Measurements from ENCODE around the gene TP53RK.

TP53RK gene

DNA sequence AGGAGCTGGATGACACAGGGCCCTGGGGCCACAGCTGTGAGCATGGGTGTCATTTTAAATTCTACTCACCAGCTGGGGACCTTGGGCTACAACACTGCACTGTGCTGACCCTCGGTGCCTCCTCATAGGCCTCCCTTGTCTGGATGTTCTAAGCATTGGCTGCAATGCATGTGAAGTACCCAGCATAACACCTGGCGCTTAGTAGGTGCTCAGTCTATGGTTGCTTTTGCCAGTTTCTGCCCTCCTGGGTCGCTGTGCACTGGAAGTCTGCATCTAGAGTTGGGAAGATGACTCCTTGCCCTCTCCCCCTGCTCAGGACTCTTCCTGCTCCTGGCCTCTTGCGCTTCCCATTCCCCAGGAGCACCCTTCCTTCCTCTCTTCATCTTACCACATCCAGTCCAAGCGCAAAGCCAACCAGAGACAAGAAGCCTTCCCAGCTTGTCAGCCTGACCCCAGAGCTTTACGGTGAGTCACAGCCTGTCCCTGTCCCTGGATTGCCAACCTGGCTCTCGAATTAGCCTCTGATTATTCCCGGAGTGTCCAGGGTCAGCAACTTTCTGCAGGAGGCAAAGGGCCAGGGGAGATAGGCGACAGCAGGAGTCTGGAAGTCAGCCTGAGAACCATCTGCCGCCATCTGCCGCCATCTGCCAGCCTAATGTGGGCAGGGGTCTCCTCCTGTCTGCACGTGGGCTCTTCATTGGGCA is 46.8 kb downstream of the TP53RK start:
- TF ChIP-seq, protein P1, sequence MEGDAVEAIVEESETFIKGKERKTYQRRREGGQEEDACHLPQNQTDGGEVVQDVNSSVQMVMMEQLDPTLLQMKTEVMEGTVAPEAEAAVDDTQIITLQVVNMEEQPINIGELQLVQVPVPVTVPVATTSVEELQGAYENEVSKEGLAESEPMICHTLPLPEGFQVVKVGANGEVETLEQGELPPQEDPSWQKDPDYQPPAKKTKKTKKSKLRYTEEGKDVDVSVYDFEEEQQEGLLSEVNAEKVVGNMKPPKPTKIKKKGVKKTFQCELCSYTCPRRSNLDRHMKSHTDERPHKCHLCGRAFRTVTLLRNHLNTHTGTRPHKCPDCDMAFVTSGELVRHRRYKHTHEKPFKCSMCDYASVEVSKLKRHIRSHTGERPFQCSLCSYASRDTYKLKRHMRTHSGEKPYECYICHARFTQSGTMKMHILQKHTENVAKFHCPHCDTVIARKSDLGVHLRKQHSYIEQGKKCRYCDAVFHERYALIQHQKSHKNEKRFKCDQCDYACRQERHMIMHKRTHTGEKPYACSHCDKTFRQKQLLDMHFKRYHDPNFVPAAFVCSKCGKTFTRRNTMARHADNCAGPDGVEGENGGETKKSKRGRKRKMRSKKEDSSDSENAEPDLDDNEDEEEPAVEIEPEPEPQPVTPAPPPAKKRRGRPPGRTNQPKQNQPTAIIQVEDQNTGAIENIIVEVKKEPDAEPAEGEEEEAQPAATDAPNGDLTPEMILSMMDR (IDR thresholded peaks at IDR 0.05; ENCODE audit: low read depth, low read length): no peak
- no peak overlapping the region for H3K4me3 ChIP-seq (ENCODE audit: low read depth, low read length)

DNA sequence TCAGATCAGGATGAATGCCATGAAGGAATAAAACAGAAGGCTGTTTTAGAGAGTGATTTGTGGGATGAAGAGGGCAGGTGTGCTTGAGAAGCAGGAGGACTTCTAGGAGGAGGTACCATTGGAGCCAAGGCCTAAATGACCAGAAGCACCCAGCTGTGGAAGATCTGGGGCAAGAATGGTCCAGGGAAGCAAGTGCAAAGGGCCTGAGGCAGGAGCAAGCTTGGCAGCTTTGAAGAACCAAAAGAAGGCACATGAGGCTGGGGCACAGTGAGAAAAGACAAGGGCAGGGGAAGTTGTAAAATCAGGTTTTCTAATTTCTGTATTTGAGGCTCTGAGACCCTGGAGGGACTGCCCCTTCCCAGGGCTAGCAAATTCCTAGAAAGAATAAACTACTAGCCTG is 47.8 kb downstream of the TP53RK start:
- no peak overlapping the region for H3K4me3 ChIP-seq (ENCODE audit: low read depth, low read length)
- TF ChIP-seq, protein P1 (IDR thresholded peaks at IDR 0.05; ENCODE audit: low read depth, low read length): no peak

DNA sequence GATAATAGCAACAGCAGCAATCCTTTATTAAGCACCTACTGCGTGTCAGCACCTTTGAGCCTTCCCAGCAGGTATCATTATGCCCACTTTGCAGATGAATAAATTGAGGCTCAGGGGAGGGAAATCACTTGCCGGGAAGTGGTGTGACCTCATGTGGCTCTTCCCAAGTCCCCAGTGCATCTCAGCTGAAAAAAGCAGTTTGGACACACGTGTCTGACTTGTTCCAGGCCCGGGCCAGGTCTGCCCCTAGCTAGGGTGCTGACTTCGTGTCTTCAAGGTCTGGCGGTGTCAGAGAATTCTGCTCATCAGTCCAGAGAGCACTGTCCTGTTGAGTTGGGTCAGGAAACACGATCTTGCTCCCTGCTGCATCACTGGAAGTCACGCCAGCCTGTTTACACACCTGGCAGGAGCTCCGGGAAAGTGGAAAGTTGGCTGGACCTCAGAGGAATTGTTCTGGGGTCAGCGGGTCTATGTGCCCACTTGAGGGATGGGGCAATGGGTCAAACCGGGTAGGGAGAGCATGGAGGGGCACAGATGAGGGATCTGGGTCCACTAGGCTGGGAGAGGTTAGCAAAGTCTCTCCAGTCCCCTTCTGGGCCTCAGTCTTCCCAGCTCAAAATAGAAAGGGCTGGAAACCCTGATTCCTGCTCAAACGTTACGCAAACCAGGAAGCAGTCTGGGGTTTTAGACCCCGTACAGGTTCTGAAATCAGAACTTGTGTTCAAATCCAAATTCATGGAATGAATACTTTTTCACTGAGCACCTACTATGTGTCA is 48.5 kb downstream of the TP53RK start:
- no peak overlapping the region for H3K4me3 ChIP-seq (ENCODE audit: low read depth, low read length)
- TF ChIP-seq, protein P1 (IDR thresholded peaks at IDR 0.05; ENCODE audit: low read depth, low read length): no peak

DNA sequence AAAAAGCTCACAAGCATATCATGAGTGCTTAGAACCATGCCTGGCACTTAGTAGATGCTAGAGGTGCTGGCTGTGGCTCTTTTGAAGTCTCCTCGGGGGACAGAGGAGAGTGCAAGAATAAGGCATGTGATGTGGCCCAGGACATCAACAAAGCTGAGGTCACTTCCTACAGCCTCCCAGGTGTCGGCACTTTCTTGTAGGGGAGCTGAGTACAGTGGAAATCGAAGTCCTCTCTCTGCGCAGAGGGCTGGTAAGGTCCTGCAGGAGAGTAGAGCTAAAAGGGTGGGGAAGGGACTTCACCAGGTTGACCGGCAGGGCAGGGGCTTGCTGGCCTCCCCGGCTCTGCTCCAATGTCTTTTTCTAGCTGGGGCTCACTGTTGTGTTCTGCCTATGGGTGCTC is 49.2 kb downstream of the TP53RK start:
- H3K4me3 ChIP-seq (ENCODE audit: low read depth, low read length): no peak overlapping the region
- TF ChIP-seq, protein P1 (IDR thresholded peaks at IDR 0.05; ENCODE audit: low read depth, low read length): no peak

DNA sequence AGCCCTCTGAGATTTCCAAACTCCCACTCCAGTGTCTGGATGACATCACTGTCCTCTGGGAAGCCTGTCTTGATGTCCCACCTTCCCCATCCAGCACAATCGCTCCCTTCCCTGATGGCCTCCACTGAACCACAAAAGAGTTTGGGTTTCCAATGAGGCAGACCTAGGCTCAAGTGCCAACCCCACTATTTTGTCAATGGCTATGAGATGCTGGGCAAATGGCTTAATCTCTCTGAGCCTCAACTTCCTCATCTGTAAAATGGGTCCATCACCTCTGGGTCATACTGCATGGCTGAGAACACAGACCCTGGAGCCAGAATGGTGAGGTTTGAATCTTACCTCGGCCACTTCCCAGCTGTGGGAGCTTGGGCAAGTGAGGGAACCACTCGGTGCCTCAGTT is 49.7 kb downstream of the TP53RK start:
- H3K4me3 ChIP-seq (ENCODE audit: low read depth, low read length): no peak overlapping the region
- TF ChIP-seq, protein P1 (IDR thresholded peaks at IDR 0.05; ENCODE audit: low read depth, low read length): no peak

DNA sequence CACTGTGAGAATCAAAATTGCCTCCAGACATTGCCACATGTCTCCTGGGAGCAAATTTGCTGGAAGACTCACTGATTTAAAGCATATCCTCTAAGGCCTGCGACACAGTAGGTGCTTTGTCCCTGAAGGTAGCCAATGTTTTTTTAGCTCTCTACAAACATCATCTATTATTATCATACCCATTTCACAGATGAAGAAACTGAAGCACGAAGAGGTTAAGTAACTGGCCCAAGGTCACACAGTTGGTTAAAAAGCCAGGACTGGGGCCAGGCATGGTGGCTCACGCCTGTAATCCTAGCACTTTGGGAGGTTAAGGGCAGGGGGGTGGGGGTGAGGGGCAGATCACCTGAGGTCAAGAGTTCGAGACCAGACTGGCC is 50.4 kb downstream of the TP53RK start:
- H3K4me3 ChIP-seq (ENCODE audit: low read depth, low read length): no peak overlapping the region
- TF ChIP-seq, protein P1 (IDR thresholded peaks at IDR 0.05; ENCODE audit: low read depth, low read length): no peak
